Stimulated activated CD4-positive, alpha-beta T cell treated with anti-CD3 and anti-CD28 coated beads, Interleukin-12 subunit alpha, Interleukin-12 subunit beta, amount 100 ng/mL, for 48 hours (primary cell): ENCODE results near the gene ARMCX6.
A peak's percentile ranks its signal among the peaks of the same experiment; 100 is the strongest.
"Not testable (repeated sequence)": the region's sequence is repeated elsewhere in the genome, so short reads cannot be mapped to it uniquely, and the experiment has no call there.

Experiments used
- DNase-seq, 3 donors: peaks; one replicate each; pipeline ENCODE4 v3.0.0-alpha.2; 2020; ENCODE audit warnings: low read depth in 2 of 3, low spot score in 1 of 3

ARMCX6 gene

DNA sequence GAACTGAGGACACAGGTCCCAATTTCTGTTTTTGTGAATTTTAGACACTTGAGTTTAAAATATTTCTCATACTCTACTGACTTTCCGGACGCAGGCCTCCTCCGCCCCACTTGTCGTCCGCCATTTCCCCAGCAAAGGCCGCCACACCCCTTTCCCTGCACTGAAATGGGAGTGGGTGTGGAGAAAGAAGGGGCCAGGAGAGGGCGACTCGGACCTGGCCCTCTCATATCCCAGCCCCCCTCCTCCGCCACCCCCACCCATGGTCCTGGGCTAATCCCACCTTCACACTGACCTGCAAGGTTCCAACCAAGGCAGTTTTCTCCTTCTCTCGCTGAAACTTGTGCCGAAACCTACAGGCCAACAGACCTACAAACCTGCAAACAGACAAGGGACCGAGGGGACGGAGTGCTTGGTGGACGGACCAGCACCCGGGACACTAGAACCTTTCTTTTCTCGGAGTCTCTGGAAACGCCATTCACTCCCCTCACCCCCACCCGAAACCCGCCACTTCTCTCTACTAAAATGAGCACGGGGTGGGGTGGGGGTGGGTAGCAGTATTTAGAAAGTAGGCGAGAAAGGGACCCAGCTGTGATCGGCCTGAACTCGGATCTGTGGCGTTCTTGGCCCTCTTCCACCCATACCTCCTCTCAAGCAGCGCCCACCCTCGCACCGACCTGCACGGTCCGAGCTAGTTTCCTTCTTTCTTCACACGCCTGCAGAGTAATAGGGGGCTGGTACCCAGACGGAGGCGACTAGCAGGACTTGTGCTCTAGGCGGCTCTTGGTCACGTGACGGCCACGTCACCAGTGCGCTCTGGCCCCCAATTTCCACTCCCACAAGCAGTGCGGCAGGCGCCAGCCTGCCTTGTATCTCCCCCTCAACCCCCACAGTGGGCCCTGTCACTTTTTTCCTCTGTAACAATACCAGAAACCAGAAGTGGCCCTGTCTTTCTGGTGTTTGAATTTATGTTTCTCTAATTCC lies at the start of gene ARMCX6:
Gene ARMCX6, minus strand, starts transcription at position 790 of the 981 bp plus-strand sequence. CDS start 1,380 bp downstream, outside the sequence.
- peak; percentile 47 to 61 (median 54) for DNase-seq

DNA sequence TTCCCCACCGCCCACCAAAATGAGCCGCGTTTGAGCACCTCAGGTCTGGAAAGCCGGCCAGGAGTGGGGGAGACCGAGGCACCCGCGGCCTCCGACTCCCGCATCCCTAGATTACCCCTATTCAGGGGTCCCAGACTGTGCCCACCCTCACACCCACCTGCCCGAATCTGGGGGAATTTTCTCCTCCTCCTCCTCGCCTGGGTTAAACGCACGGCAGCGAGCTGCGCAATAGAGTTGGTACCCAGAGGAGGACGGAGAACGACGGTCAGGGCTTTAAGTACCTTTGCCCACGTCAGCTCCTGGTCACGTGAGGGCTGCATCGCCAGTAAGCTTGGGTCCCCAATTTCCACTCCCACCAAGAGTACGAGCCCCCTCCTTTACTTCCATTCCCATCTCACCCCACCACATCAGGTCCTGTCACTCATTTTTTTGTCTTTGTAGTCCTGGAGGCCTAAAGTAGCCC lies 41.8 kb upstream of the ARMCX6 start, which contains the start of gene ARMCX2:
Gene ARMCX2, minus strand, starts transcription at position 250 of the 463 bp plus-strand sequence. CDS start 2,262 bp downstream, outside the sequence.
- DNase-seq: no peak

DNA sequence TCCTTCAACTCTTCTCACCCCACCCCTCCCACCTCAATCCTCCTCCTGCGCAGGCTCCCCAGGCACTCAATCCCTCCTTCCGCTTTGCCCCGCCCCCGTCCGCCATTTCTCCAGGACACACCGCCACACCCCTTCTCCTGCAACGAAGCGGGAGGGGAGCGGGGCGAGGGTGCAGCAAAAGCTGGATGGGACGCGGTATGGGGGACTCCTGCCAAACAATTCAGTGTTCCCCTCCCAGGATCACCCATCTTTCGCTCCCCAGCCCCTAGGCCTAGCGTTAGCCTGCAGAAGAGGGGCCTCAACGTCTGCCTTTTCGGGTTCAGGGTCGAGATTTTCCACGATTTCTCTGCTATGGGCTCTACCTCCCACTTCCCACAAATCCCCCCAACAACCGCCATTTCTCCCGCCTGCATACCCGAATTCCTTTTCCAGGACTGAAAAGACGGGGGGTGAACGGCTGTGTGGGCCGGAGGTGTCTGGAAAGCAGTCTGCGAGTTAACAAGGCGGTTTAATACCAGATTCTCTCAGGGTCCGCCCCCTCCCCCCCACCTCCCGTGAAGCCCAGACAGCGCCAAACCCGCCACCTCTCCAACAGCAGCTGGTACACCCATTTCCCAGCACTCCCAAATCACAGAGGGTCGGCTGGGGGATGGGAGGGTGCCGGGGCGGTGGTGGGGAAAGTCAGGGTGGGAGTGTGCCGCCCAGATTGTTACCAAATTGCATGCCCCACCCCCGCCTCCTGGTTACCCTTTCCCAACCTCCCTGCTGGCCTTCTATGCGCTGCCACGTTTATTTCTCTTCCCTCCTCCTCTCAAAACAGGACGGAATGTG lies 41.1 kb upstream of the ARMCX6 start:
- DNase-seq: peak; percentile 31 to 60 (median 40)

DNA sequence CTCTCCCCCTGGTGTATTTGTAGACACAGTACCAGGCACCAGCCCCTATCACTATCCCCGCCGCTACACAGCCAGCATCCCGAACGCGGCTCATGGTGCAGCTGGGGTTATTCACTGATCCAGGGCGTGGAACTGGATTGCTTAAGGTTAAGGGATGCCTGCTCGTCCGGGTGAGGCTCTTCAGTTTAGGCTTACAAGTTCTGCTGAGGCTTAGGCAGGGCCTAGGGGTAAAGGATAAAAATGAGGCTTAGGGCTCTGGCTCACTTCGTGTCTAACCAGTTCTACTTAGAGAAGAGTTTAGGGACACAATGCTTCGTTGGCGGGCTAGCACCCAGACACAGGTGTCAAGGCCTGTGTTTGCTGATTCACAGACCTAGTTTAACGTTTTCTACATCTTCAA lies 39.7 kb upstream of the ARMCX6 start:
- no peak for DNase-seq

DNA sequence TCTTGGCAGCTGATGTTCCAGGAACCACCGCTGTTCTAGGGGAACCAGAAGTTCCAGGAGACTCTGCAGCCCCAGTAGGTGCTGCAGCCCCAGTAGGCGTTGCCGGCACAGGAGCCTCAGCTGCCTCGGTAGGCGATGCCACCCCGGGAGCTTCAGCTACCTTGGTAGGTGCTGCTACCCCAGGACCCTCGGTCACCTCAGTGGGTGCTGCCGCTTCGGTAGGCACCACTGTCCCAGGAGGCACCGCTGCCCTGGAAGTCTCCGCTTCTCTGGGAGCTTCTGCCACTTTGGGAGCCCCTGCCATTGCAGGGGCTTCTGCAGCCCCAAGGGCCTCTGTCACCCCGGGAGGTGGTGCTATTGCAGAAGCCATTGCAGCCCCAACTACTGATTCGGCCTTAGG lies 39.0 kb upstream of the ARMCX6 start:
- DNase-seq: no peak

DNA sequence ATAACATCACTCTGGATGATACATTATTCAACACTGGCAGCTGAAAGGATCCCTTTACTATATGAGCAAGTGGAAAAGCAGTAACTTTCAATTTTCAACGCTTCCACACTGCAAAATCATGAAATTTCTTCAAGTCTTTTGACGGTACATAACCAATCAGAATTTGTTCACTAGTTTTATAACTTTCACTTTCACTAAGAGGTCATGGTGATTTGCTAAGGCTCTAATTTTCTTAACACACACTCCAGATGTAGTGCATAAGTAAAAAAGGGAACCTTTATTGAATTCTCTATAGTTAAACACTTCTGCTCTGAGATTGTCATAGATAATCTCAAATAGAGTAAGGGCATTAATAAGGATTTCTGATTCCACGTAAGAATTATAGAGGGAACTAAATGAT lies 37.7 kb upstream of the ARMCX6 start:
- no peak for DNase-seq

DNA sequence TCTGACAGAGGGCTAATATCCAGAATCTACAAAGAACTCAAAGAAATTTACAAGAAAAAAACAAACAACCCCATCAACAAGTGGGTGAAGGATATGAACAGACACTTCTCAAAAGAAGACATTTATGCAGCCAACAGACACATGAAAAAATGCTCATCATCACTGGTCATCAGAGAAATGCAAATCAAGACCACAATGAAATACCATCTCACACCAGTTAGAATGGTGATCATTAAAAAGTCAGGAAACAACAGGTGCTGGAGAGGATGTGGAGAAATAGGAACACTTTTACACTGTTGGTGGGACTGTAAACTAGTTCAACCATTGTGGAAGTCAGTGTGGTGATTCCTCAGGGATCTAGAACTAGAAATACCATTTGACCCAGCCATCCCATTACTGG lies 29.9 kb upstream of the ARMCX6 start:
- not testable (repeated sequence) for DNase-seq

DNA sequence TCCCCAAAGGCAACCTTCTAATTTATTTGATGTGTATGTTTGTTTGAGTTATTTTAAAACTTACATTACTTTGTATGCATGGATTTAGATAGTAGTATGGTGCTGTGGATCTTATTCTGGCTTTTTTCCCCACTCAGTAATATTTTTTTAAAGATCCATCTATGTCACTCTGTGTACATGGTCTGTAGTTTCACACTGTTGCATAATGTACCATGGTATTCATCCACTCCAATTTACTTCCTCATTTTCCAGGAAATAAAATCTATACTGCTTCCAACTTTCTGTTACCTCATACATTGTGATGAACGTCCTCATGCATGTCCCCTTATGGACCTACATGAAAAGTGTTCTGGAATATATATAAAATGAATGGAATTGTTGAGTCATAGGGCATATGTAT lies 24.3 kb upstream of the ARMCX6 start:
- no peak for DNase-seq

DNA sequence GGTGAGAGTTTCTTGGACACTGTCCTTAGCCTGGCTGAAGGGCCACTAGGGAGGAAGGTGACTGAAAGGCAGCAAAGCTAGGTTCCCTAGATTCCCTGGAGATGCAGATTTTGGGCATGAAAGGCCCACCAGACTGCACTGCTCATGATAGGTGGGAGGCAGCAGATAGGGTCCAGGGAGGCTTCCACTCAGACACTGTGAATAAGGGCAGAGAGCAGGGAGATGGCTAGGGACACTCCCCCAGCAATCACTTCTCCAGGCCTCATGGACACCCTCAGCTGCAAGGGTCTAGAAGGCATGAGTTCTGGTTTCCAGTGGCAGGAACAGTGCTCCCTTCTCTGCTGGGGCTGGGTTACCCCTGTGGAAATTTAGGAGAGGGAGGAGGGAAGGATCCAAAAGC lies 21.8 kb upstream of the ARMCX6 start:
- no peak for DNase-seq

DNA sequence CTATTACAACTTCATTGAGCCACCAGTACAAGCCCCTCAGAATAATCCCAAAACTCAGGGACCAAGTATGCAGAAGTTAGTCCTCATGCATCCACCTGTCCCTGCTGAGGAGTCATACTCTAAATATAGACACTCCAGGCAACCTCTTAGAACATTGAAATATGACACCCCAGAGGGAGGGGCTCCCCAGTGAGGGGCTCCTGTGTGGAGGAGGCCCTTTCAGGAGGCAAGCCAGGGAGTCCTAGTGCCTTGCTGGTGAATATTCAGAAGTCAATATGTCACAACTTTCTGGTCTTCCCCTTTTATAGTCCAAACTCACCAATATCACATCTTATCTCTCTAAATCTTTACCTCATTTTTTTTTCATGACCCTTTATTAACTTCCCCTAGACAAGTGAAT lies 1.6 kb upstream of the ARMCX6 start:
- DNase-seq: no peak

DNA sequence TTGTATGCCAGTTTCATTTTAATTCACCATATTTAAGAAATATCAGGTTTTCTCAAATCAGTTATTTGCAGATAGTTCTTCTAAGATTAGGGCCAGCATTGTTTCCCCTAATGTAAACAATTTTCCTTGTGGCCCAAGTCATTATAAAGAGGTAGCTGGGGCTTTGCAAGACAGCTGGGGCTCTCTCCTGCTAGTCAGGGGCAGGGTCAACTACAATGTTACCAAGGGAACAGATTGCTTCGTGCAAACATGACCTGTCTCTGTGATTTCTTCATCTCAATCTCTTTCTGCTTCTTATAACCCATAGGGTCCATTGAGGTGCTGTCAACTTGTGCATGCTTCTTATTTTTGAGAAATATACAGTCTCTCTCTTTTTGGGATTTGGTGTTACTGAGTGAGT lies 12.1 kb downstream of the ARMCX6 start:
- DNase-seq: no peak

DNA sequence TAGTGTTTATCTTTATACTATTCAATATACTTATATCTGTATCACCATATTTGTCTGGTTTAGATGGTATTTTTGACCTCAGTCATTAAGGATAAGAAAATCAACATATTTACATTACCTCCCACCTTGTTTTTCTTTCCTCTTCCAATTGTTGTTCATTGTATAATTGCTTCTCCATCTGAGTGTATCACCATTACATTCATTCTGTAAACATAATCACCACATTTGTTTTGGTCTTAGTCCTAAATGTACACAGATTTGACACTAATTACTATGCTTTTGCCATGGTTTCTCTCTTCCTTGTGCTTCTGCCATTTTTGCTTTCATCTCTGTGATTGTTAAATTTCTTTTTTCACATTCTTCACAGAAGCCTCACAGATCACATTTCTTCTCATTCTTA lies 12.7 kb downstream of the ARMCX6 start:
- DNase-seq: no peak

DNA sequence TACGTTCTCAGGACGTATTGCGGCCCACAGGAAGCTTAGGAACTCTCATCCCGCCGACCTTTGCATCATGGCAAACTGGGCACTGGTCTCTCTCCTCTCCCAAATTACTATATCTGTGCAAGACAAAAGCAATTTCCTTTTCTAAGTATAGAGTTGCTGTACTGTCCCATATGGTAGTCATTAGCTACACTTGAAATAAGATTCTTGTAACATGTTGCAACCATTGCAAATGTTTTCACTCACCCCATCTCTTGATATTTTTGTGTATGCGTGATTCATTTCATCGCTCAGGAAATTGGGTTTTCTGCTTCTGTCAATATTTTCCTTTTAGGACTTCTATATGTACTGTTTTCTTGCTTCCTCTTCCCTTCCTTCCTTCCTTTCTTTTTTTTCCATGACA lies 15.7 kb downstream of the ARMCX6 start:
- no peak for DNase-seq

DNA sequence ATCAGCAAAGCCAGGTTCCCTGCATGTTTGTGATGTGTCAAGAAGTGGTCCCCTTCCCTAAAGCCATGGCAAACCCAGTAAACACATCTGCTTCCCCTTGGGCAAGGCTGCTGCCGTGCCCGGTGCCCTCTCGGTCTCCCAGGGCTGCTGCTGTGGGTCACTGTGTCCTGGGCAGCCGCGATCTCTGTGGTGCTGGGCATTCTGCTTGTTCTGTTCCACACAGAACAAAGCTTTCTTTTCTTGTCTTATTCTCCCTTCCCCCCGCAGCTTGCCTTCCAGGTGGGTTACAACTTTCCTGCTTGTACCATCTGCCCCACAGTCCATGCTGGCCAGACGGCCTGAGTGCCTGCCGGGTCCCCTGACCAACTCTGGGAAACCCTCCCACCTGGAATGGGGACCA lies 18.2 kb downstream of the ARMCX6 start:
- DNase-seq: not testable (repeated sequence)

DNA sequence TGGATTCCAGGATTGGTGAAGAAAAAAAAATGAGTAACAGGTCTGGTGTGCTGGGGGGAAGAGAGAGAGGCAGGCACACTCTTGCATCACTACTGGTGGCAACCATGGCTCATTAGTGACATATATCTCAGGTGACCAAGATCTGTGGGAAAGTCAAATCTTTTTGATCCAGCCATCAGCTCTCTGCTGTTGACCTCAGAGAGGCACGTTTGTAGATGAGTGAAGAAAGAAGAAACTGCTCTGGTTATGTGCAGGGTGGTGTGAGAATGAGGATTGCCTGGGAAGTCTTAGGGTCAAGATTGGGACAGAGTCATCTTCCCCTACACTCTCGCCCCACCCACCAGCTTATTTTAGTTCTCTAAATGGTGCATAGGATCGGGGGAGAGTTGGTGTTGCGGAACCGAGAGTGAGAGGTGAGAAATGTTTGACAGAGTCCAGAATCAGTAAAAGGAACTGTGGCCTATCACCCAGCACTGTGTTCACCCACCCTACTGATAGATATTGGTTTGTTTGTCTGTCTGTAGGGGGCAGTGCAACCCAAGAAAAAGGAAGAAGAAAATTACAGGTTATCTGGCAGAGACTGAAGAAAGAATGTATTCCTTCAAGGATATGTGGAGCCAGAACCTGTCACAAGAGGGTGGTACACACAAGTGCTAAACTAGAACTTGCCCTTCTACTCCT lies 21.9 kb downstream of the ARMCX6 start:
- DNase-seq: peak in 1 of 3 donors; percentile 58
